Naive B cell (primary cell): ENCODE data around the gene CLCA2. TPM values are rescaled to one million over a fixed set of nuclear protein-coding genes. Genes with fewer than 3 reads are reported as not detected.

ENCODE experiments used
- ATAC-seq, 2 donors: fragments of 150-1000 bp; cut with Tn5 transposase; 2 replicates each; pipeline ENCODE4 v1.10.0; 2021; ENCODE audit warnings: low read depth in 2 of 2, mild to moderate bottlenecking in 2 of 2, moderate library complexity in 2 of 2
- DNase-seq: peaks from one replicate; pipeline ENCODE4 v3.0.0; 2022
- H3K27ac Mint-ChIP-seq, 6 donors: one replicate each; pipeline ENCODE4 v1.8.0; 2020 to 2022; ENCODE audit warnings: mild to moderate bottlenecking in 6 of 6, mixed read lengths in 6 of 6, moderate library complexity in 5 of 6, inconsistent platforms in 2 of 6
- H3K27me3 Mint-ChIP-seq, 3 donors: one replicate each; pipeline ENCODE4 v1.8.0; 2021 to 2022; ENCODE audit warnings: mixed read lengths in 3 of 3, mild to moderate bottlenecking in 1 of 3
- H3K36me3 Mint-ChIP-seq, 2 donors: one replicate each; pipeline ENCODE4 v1.8.0; 2020 to 2022; ENCODE audit warnings: mixed read lengths in 2 of 2, inconsistent platforms in 1 of 2, mild to moderate bottlenecking in 1 of 2
- H3K4me1 Mint-ChIP-seq, 3 donors: one replicate each; pipeline ENCODE4 v1.8.0; 2020 to 2022; ENCODE audit warnings: mixed read lengths in 3 of 3, inconsistent platforms in 1 of 3, mild to moderate bottlenecking in 1 of 3, moderate library complexity in 1 of 3
- H3K4me3 Mint-ChIP-seq, 8 donors: one replicate each; pipeline ENCODE4 v1.8.0; 2020 to 2022; ENCODE audit warnings: mild to moderate bottlenecking in 8 of 8, mixed read lengths in 8 of 8, moderate library complexity in 8 of 8, inconsistent platforms in 2 of 8
- H3K9me3 Mint-ChIP-seq, 7 donors: one replicate each; pipeline ENCODE4 v1.8.0; 2020 to 2022; ENCODE audit warnings: mixed read lengths in 7 of 7, mild to moderate bottlenecking in 5 of 7, inconsistent platforms in 2 of 7, moderate library complexity in 1 of 7
- polyA plus RNA-seq, 6 donors: library from polyadenylated mRNA; unstranded; fragments of 300-500 nt; fragmentation: Illumina TruSeq; gene quantifications; one replicate each; pipeline ENCODE4 v1.2.3, GENCODE V29; 2021; ENCODE audit warnings: low read depth in 6 of 6

The CLCA2 gene
- polyA plus RNA-seq, 6 donors from 2014 or later = not detected

DNA sequence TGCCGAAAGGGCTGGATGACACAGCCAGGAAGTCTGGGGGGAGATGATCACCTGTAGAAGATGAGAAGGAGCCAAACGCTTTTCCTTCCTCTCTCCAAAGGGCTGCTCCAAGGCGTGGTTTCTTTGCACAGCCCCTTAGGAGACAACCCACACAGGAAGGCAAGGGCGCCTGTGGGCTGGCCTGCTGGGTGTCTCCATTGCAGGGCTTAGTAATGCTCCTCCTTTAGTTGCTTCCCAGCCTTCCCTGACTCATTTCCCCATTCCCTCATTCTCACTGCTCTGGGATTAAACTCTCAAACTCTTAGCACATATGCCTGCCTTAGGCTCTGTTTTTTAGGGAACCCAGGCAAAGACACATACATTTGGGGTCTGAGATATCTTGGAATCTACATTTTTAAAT lies 43.0 kb downstream of the CLCA2 start:
- Mint-ChIP-seq H3K27ac (peak overlapping the region in 1 of 6 donors; percentile 7), H3K9me3 (no peaks in the 10 kb centered on the region), H3K27me3 (peaks cover 9 to 13% (median 12%) of the 10 kb centered on the region in 3 donors), H3K4me1 (no peaks in the 10 kb centered on the region), H3K4me3 (no peak overlapping the region), H3K36me3 (no peaks in the 10 kb centered on the region)
- DNase-seq = no peak
- no peak for ATAC-seq

DNA sequence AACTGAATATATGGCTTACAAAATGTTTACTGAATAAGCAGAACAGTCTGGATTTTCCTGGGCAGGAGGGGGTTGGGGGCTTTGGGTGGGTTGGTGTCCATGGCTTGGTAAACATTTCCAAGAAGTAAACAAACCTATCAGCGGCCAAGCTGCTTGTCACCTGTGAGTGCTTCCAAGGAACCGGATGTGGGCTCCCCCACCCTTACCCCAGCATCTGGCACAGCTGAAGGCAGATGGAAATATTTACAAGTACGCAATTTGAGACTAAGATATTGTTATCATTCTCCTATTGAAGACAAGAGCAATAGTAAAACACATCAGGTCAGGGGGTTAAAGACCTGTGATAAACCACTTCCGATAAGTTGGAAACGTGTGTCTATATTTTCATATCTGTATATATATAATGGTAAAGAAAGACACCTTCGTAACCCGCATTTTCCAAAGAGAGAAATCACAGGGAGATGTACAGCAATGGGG lies 44.6 kb downstream of the CLCA2 start, which contains the start of gene CLCA1:
Gene CLCA1 (plus strand): TSS at position 427 of the 477 bp plus-strand sequence. CDS start 45 bp downstream, at position 472.
- H3K27ac Mint-ChIP-seq = peak within 1 kb of the TSS in 1 of 6 donors; percentile 38
- H3K27me3 Mint-ChIP-seq = peaks cover 15 to 21% (median 17%) of the 10 kb centered on the region in 3 donors
- no peak within 1 kb of the TSS for H3K4me3 Mint-ChIP-seq
- H3K36me3 Mint-ChIP-seq = no peaks in the 10 kb centered on the region
- H3K9me3 Mint-ChIP-seq = no peaks in the 10 kb centered on the region
- ATAC-seq (no peak), DNase-seq (no peak)
- H3K4me1 Mint-ChIP-seq = no peaks in the 10 kb centered on the region

DNA sequence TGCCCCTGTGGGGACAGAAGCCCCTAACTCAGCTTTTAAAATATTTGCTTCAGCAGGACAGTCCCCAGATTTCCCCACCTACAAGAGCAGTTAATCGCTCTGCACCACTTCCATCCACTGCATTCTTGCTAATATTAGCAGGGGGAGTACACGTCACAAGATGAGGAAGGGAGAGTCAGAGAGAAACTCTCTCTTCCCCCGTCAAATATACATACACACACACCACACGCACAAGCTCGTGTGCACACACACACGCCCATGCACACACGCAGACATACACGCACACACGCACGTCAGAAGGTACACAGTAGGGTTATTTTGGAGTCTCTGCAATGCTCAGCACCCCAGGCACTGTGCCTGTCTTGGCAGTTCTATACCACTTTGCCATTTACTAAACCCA lies 46.9 kb downstream of the CLCA2 start:
- H3K36me3 Mint-ChIP-seq = no peaks in the 10 kb centered on the region
- no peak overlapping the region for H3K27ac Mint-ChIP-seq

DNA sequence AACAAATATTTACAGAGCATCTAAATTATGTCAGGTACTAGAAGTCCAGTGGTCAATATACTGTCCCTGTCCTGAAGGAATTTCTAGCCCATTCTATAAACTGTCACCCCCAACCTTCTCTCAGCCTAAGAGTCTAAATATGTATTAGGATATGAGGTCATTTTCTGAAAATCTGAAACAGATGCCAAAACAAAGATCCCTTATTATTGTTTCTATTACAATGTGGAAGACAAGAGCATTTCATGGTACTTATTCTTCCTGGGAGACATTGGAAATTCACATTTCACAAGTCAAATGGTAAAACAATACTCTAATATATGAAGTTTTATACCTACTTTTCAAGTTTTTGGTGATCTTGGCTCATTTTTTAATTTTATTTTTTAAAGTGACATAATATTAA lies 47.3 kb downstream of the CLCA2 start:
- Mint-ChIP-seq H3K4me3 (no peak overlapping the region), H3K4me1 (peaks cover 0 to 4% (median 0%) of the 10 kb centered on the region in 3 donors), H3K9me3 (no peaks in the 10 kb centered on the region), H3K36me3 (no peaks in the 10 kb centered on the region), H3K27me3 (peaks cover 15 to 28% (median 16%) of the 10 kb centered on the region in 3 donors), H3K27ac (no peak overlapping the region)
- DNase-seq (no peak), ATAC-seq (no peak)

More for the DNA sequence above, 46.9 kb downstream of the CLCA2 start:
- Mint-ChIP-seq H3K4me1 (peaks cover 0 to 4% (median 0%) of the 10 kb centered on the region in 3 donors), H3K4me3 (no peak overlapping the region), H3K9me3 (no peaks in the 10 kb centered on the region), H3K27me3 (peaks cover 15 to 28% (median 17%) of the 10 kb centered on the region in 3 donors)
- ATAC-seq (no peak), DNase-seq (no peak)

DNA sequence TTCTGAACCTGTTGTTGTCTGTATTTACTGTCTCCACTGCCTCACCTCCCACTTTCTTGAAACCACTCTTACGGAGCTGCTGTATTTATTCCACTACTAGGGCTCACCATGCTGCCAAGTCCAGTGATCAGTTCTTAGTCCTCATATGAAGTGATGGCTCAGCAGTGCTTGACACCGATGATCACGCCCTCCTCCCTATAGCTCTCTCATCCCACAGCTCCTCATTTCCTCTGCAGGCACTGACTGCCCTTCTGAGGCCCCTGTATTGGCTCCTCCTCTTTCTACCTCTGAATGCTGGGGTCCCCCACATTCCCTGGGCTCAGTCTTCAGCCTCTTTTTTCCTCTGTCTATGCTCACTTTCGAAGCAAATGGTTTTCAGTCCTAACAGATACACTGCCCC lies 48.2 kb downstream of the CLCA2 start:
- H3K4me1 Mint-ChIP-seq = peaks cover 0 to 4% (median 0%) of the 10 kb centered on the region in 3 donors
- ATAC-seq = no peak
- H3K27me3 Mint-ChIP-seq = peaks cover 12 to 28% (median 15%) of the 10 kb centered on the region in 3 donors
- no peaks in the 10 kb centered on the region for H3K36me3 Mint-ChIP-seq
- H3K4me3 Mint-ChIP-seq = no peak overlapping the region
- no peak for DNase-seq
- no peaks in the 10 kb centered on the region for H3K9me3 Mint-ChIP-seq
- no peak overlapping the region for H3K27ac Mint-ChIP-seq

DNA sequence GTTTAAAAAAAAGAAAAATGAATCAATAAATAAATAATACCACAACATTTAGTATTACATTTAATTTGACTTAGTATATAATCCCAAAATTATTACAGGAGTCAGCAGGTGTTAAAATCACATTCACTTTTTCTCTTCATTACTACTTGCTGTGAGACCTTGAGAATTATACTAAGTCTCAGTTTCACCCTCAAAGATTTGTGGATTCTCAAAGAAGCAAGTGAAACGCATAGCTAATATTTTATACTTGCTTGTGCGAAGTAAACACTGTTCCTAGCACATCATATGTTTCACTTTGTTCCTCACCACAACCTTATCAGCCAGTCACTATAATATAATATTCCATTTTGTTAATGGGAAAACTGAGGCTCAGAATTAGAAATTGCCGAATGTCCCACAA lies 48.8 kb downstream of the CLCA2 start:
- Mint-ChIP-seq H3K4me3 (no peak overlapping the region), H3K36me3 (no peaks in the 10 kb centered on the region), H3K4me1 (peaks cover 0 to 4% (median 0%) of the 10 kb centered on the region in 3 donors), H3K9me3 (no peaks in the 10 kb centered on the region), H3K27ac (no peak overlapping the region), H3K27me3 (peaks cover 12 to 28% (median 15%) of the 10 kb centered on the region in 3 donors)
- DNase-seq (no peak), ATAC-seq (no peak)

DNA sequence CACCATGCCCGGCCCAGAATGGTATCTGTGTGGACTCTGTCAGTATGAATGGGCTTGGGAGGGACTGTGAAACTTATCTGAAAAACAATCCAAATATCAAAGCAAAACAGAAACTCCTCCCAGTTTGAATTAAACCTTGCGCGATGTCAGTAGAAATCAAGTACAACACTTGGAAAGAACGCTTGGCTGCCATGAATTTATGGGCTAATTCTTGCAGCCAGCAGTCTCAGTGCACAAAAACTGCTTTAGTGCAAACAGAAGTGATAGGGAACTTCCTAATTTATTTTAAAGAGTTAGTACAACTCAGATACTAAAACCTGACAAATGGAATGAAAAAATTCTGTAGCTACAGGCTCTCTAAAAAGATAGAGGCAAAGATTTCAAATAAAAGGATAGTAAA lies 53.3 kb downstream of the CLCA2 start:
- no peak for ATAC-seq
- Mint-ChIP-seq H3K4me3 (no peak overlapping the region), H3K9me3 (no peaks in the 10 kb centered on the region), H3K27ac (no peak overlapping the region), H3K4me1 (peaks cover 0 to 4% (median 0%) of the 10 kb centered on the region in 3 donors), H3K36me3 (no peaks in the 10 kb centered on the region), H3K27me3 (peaks cover 2 to 12% (median 3%) of the 10 kb centered on the region in 3 donors)
- no peak for DNase-seq

DNA sequence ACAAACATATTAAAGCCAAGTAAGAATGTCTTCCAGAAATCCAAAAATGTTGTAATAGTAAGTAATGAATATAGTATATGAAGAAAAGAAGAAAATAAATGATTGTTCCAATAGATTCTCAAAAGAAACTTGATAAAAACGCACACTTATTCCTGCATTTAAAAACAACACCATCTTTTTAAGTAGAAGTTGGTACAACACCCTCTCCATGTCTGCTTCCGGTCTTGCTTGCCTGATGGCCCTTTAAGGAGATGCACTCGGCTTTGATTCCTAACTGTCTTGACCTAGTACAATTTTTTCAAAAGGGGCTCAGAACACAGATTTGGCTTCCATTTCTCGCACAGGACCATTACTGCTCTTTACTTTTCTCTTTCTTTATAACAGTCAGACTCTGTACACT lies 53.7 kb downstream of the CLCA2 start:
- Mint-ChIP-seq H3K27me3 (peaks cover 0 to 8% (median 0%) of the 10 kb centered on the region in 3 donors), H3K9me3 (no peaks in the 10 kb centered on the region), H3K36me3 (no peaks in the 10 kb centered on the region), H3K4me1 (peaks cover 0 to 4% (median 0%) of the 10 kb centered on the region in 3 donors), H3K4me3 (no peak overlapping the region), H3K27ac (no peak overlapping the region)
- no peak for ATAC-seq
- no peak for DNase-seq

DNA sequence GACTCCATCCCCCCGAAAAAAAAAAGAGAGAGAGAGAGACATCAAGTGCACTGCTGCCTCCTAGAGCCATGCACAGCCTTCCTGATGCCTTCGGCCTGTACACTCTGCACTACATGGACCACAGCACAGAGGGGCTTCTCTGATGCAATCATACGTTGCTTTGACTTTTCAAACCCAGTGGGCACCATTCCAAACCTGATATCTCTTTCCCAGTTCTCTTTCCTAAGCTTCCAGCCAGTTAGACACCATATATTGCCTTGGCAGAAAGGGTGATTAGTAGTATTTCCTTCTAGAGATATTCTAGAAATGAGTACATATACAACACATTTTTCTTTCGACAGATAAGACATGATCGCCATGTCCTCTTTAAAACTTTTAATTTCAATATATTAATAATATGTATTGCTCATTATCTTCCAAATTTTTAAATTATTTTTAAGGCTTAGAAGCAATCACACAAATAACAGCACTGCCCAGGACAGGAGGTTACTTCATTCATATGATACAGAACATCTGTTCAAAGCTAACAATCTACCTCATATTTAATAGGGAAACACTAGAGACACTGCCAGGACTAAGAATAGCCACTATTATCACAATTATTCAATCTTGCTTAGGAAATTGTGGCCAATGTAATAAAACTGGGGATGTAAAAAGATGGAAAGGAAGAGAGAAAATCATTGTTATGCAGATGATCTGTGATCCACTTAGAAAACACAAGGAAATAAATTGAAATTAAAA lies 54.6 kb downstream of the CLCA2 start:
- H3K27ac Mint-ChIP-seq = peak overlapping the region in 1 of 6 donors; percentile 2
- no peaks in the 10 kb centered on the region for H3K9me3 Mint-ChIP-seq
- H3K4me1 Mint-ChIP-seq = peaks cover 0 to 4% (median 0%) of the 10 kb centered on the region in 3 donors
- H3K4me3 Mint-ChIP-seq = no peak overlapping the region
- ATAC-seq (no peak), DNase-seq (no peak)
- peaks cover 0 to 8% (median 0%) of the 10 kb centered on the region in 3 donors for H3K27me3 Mint-ChIP-seq
- H3K36me3 Mint-ChIP-seq = no peaks in the 10 kb centered on the region

DNA sequence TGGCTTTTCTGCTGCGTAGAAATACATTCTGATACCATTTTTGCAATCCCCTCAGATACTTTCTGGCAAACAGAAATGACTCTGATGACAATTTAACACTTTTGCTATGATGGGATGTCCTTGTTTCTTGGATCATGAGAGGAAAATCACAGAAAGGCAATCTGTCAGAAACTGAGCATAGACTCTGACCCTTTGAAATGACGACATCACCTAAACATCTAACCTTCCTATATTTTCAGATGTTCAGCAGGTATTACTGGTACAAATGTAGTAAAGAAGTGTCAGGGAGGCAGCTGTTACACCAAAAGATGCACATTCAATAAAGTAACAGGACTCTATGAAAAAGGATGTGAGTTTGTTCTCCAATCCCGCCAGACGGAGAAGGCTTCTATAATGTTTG lies 58.0 kb downstream of the CLCA2 start:
- Mint-ChIP-seq H3K9me3 (no peaks in the 10 kb centered on the region), H3K36me3 (no peaks in the 10 kb centered on the region), H3K27ac (no peak overlapping the region), H3K4me3 (no peak overlapping the region), H3K27me3 (peaks cover 6 to 10% (median 8%) of the 10 kb centered on the region in 3 donors), H3K4me1 (no peaks in the 10 kb centered on the region)
- ATAC-seq (no peak), DNase-seq (no peak)

DNA sequence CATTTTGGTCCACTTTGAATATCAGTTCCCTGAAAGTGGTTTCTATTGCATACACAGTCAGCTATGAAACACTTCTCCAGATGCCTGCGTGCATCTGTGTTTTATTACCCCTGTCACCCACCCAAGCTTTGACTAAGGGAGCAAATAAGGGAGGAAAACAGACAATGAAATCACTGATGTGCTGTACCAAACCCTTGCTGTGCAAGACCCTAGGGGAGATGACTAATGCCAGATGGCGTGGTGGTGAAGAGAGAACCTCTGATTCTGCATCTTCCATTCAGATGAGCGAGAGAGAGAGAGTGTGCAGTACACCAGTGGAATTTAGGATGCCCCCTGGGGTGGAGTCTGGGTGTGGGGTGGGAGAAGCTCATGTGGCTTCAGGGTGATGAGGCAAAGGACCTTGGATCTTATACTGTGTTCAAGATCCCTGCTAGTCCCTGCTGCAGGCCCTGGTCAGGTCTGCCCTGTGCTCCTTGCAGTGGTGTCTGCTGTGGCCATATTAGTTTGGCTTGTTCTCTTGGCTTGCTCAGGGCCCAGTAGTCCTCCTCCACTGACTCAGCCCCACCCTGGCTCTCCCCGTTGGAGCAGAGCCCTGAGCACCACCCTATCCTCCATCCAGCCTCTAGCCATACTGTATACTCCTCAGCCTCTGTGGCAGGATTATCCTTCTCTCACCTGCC lies 63.3 kb downstream of the CLCA2 start:
- no peak for ATAC-seq
- no peaks in the 10 kb centered on the region for H3K9me3 Mint-ChIP-seq
- H3K4me3 Mint-ChIP-seq = no peak overlapping the region

DNA sequence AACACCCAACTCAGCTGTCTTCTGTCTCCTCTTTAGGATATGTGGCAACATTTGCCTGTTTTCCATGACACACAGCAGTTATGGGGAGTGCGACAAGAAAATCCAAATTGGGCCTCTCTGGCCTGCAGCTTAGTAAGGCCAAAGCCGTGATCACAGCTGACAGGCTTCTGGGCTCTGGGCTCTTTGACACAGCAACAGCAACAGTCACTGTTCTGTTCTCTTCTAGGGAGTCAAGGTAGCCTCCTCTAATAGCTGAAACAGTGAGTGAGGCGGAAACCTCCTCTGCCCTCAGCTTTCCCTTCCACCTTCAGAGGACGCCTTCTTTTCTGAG lies 63.8 kb downstream of the CLCA2 start:
- Mint-ChIP-seq H3K27ac (no peak overlapping the region), H3K27me3 (peaks cover 11 to 29% (median 16%) of the 10 kb centered on the region in 3 donors), H3K4me3 (no peak overlapping the region), H3K9me3 (no peaks in the 10 kb centered on the region), H3K4me1 (no peaks in the 10 kb centered on the region), H3K36me3 (no peaks in the 10 kb centered on the region)
- DNase-seq (no peak), ATAC-seq (no peak)

More for the DNA sequence above, 63.3 kb downstream of the CLCA2 start:
- DNase-seq = no peak
- Mint-ChIP-seq H3K27ac (no peak overlapping the region), H3K4me1 (no peaks in the 10 kb centered on the region), H3K36me3 (no peaks in the 10 kb centered on the region), H3K27me3 (peaks cover 7 to 24% (median 16%) of the 10 kb centered on the region in 3 donors)

DNA sequence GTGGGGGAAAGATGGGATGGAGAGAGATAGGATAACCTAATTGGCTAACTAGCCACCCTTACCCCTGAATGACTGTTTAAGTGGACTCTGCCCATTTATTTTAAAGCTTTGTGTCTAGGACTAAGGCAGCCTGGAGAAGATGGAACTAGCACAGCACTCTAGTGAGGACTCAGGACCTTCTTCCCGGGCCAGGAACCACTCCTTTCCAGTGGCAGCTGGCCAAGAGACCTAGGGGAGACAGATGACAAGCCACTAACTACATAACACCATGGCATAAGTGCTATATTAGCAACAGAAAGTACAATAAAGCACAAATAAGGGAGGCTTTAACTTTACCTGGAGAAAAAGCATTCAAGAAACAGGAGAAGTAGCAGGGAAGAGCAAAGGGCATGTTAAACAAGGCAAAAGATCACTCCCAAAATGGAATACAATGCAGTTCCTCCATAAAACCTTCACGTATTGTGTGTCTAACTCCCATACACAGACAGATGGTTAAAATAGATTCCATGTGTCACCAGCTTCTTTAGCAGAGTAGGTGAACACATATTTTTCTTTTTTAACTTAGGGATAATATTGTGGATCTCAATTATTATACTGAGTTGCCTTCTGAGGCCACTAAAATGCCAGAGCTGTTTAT lies 65.4 kb downstream of the CLCA2 start:
- no peak for ATAC-seq
- Mint-ChIP-seq H3K27ac (peak overlapping the region in 1 of 6 donors; percentile 82), H3K27me3 (peaks cover 12 to 30% (median 13%) of the 10 kb centered on the region in 3 donors)

More for the DNA sequence above, 65.4 kb downstream of the CLCA2 start:
- H3K4me1 Mint-ChIP-seq = no peaks in the 10 kb centered on the region
- H3K36me3 Mint-ChIP-seq = no peaks in the 10 kb centered on the region
- no peak for DNase-seq
- no peaks in the 10 kb centered on the region for H3K9me3 Mint-ChIP-seq
- no peak overlapping the region for H3K4me3 Mint-ChIP-seq
